ENCODE data around the gene CGNL1.

Gene CGNL1, protein sequence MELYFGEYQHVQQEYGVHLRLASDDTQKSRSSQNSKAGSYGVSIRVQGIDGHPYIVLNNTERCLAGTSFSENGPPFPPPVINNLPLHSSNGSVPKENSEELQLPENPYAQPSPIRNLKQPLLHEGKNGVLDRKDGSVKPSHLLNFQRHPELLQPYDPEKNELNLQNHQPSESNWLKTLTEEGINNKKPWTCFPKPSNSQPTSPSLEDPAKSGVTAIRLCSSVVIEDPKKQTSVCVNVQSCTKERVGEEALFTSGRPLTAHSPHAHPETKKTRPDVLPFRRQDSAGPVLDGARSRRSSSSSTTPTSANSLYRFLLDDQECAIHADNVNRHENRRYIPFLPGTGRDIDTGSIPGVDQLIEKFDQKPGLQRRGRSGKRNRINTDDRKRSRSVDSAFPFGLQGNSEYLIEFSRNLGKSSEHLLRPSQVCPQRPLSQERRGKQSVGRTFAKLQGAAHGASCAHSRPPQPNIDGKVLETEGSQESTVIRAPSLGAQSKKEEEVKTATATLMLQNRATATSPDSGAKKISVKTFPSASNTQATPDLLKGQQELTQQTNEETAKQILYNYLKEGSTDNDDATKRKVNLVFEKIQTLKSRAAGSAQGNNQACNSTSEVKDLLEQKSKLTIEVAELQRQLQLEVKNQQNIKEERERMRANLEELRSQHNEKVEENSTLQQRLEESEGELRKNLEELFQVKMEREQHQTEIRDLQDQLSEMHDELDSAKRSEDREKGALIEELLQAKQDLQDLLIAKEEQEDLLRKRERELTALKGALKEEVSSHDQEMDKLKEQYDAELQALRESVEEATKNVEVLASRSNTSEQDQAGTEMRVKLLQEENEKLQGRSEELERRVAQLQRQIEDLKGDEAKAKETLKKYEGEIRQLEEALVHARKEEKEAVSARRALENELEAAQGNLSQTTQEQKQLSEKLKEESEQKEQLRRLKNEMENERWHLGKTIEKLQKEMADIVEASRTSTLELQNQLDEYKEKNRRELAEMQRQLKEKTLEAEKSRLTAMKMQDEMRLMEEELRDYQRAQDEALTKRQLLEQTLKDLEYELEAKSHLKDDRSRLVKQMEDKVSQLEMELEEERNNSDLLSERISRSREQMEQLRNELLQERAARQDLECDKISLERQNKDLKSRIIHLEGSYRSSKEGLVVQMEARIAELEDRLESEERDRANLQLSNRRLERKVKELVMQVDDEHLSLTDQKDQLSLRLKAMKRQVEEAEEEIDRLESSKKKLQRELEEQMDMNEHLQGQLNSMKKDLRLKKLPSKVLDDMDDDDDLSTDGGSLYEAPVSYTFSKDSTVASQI

DNA sequence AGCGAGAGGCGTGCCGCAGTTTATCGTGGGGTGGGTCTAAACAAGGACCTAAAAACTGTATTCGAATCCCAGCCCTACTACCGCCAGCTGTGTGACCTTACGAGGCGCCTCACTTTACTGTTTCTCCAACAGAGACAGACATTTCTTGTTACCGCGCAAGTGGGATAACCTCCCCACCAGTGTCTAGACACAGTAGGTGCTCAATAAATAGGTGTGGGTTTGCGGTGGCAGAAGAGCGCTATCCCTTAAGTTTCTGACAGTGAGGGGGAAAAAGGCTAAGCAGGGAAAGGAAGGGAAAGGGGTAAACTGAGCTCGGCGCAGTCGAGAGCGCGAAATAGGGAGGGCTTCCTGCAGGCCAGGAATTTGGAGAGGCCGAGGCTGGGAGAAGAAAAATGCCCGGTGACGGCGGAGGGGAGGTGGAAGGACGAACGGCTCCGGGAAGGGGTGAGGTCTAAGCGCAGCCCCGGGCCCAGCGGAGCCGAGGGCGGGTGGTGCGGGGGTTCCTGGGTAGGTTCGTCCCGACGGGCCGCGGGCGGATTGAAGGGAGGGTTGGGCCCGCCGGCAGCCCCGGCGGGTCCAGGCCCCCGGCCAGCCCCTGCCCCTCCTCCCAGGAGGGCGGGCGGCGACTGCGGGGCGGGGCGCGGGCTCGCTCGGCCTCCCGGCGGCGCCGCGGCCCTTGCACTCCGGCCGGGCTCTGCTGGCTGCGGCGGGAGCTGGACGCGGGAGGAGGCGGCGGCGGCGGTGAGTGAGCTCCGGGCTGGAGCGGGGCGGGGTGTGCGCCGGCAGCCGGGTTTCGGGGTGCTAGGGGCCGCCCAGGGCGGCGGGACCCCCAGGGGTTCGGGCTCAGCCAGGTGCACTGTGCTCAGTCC lies at the start of gene CGNL1:
Gene CGNL1, plus strand, starts transcription at position 679 of the 869 bp plus-strand sequence. CDS start 61,495 bp downstream, outside the sequence.
- no peak for DNase-seq (ENCODE audit: low spot score)

DNA sequence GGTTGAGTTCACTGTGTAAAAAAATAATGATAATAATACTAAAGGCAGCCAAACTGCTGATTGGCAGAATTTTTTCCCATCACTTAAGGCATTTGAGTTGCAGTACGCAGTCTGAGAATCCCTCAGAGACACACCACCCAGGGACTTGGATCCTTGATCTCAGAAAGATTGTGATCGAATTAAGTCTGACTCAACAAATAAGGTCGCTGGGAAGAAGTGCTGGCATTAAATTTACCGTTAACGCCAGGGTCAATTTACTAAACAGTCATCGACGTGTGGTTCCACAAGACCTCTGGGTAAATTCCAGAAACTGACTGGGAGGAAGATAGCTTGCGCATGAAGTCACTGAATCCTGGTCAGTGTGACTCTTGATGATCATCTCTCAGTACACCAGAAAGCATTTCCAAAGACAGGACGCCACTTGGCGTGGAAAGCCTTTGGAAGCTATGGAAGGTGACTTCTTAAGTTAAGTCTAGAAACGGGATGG lies 48.3 kb upstream of the CGNL1 start:
- DNase-seq (ENCODE audit: low spot score), result no peak

DNA sequence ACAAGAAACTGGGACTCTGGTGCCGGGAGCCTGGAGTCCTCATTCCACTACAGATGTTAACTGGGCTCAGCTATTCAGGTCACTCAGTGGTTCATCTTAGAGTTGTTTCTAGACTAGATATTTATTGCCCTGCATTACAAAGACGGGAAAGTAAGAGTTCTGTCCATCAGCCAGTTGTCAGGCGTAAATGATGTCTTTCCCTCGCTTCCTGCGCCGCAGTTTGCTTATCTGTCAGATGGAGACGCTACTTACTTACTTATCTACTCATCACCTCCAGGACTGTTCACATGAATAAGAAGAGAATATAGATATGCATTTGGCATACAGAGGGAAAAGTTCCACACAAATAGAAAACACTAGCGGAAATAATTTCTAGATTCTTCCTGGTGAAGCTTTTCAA lies 47.8 kb upstream of the CGNL1 start:
- DNase-seq (ENCODE audit: low spot score), result no peak

DNA sequence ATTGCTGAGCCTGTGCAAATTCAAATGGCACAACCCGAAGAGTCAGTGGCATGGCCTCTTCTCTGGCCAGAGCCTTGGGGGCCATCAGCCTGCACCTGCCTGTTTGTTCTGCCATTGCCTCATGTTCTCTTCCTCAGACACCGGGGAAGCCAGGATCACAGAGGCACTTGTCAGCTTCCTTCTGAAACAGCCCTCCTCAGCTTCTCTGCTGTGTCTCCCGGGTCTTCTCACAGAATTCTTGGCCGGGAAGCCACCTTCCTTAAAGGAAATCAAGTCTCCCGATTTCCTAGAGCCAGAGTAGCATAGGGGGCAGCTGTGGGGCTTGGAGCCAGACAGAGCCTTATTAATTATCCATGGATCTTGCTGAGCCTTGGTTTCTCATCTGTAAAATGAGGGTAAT lies 47.4 kb upstream of the CGNL1 start:
- DNase-seq (ENCODE audit: low spot score), result no peak

DNA sequence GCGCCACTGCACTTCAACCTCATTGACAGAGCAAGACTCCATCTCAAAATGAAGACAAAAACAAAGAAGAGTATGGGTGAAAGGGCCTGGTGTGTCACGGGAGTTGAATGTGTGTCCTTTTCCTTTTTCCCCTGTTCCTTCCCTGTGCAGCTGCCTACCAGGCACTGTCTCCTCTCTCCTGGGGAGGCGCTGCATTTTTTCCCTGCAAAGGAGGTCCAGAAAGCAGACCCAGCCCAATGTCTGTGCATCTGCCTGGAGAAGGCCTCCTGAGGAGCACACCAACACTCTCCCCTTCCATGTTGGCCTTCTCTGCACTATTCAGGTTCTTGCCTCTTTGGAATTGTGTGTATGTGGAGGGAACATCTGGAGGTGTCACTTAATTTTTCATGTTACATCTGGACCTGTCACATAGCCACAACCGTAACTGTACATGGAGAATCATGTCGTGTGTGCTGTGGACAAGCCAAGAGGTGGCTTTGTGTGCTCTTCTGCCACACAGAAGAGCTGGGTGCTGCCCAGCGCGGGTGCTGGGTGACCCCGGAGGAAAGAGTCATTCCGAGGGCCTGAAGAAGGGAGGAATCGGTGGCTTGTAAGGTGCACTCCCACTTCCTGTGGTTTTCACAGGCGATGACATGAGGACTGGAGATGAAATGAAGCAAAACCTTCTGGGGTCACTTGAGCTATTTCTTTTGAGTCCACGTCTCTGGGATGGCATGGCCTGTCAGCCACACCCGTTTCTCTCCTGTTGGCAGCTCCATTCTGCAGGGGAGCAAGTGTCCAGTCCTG lies 46.5 kb upstream of the CGNL1 start:
- no peak for DNase-seq (ENCODE audit: low spot score)

DNA sequence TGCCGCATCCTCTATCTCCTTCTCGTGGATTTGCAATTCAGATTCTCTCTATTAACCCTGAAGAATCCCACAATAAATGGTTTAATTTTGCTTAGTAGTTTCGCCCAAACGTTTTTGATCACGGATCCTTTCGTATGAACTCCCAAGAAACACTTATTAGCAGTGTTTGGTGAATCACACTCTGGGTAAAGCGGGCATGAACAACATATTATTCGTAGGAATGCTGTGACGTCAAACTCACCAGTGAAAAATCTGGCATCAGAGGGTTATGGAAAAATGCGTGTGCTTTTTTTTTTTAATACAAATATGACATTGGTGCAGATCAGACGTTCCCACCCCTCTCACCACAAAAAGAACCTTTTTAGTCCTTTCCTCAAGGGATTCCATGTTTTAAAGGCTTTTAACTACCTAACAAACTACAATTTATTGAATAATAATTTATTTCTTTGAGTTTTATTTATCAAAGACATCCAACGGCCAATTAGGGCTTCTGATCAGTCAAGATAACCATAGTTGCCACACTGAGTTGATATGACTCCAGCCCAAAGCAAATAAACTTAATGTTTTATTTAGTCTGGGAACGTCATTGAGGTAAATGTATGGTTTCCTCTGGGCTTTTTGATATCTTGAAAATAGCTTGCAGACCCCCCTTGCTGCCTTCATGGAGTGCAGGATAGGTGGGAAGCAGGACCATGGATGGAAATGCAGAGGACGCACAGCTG lies 45.5 kb upstream of the CGNL1 start:
- no peak for DNase-seq (ENCODE audit: low spot score)

DNA sequence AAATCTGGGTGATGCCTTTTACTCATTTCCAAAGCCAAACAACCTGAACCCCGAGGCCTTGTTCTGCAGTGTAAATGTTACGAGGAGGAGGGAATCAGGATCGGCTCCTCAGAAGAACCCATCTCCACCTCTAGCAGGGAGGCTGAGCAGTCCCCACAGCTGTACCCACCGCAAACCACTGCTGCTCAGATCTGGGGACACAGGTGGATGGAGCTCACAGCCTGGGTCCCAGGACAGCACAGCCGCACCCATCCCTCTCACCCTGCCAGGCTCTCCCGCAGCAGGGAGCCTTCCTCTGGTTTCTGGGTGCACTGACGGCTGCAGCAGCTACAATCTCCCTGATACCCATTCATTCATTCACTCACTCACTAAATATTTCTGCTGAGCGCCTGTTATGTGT lies 44.0 kb upstream of the CGNL1 start:
- DNase-seq (ENCODE audit: low spot score), result no peak

DNA sequence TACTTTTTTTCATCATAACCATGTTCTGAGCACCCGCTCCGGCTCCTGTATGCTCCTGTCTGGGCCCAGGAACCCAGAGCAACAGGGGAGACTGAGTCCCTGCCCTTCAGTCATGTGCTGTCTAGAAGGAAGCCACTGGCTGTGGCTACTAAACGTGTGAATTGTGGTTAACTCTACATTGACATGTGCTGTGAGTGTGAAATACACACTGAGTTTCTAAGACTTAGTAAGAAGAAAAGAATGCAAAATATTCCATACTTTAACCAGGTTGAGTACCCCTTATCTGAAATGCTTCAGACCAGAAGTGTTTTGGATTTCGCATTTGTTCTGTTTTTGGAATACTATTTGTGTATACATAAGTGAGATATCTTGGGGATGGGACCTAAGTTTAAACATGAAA lies 42.8 kb upstream of the CGNL1 start:
- no peak for DNase-seq (ENCODE audit: low spot score)

DNA sequence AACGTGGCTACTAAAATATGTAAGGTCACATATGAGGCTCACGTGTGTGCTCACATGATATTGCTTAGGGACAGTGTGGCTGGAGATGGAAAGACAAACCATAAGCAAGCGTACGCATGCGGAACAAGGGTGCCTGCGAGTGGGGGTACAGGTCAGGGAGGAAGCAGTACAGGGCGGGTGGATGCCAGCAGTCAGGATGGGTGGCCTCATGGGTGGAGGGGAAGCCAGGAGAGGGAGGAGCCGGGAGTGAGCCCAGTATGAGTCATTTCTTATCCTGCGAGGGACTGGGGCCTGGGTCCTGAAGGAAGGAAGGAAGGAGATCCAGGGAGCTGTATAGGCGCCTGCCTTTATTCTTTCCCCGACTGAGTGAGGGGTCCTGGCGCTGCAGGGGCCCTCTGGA lies 42.0 kb upstream of the CGNL1 start:
- DNase-seq (ENCODE audit: low spot score), result no peak

DNA sequence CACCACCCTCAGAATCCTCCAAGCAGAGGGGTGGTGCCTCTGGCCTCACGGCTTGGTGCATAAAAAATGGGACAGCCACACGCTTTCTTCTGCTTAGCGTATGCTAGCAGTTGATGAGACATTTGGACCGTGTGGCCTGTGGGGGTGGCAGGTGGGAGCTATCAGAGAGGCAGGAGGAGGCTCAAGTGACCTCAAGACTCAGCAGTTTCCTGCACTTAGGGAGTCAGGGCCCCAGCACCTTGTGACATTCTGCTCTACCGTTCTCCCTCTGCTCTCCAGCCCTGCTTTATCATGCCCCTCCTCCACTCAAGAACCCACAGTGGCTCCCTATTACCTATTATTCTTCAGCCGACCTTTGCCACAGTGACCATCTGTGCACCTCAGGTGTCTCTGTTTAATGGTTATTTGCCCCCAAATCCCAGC lies 41.0 kb upstream of the CGNL1 start:
- DNase-seq (ENCODE audit: low spot score), result no peak

DNA sequence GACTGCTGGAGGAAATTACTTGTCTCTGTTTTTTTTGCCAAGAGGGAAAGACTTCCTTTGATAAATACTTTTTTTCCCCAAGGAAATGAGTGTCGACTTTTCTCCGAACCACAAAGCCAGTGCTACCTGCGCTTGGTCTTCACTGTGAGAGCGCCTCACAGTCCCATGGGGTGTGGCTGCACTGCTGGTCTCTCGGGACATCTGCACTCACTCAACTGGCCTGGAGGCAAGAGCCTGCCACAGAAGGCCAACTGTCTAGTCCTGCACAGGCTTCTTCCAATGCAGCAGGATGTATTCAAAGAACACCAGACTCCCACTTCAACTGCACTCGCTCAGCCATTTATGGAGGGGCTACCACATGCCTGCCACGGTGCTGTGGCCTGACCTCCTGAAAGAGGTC lies 40.6 kb upstream of the CGNL1 start:
- no peak for DNase-seq (ENCODE audit: low spot score)

DNA sequence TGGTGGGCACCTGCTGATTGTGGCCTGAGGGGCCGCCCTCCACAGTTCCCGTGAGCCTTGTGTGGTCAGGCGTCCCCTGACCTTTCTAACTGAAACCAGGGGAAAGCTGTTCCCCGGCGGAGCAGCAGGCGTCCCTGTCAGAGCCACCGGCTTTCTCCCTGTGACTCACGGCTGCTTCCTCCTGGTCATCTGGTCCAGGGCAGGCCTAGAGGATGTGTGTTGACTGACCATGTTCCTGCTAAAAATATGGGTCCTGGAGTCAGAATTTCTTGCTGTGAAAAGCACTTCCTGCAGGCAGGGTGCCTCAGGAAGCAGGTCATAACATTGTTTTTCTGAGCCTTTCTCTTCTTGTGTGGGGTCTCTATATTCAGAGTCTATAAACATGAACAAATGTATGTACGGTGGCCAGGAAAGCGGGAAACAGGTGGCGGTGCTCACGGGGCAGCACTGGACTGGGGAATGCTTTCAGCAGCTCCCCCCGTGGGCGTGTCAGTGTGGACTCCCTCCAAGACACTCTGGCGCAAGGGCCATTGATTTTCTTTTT lies 38.4 kb upstream of the CGNL1 start:
- DNase-seq (ENCODE audit: low spot score), result no peak

DNA sequence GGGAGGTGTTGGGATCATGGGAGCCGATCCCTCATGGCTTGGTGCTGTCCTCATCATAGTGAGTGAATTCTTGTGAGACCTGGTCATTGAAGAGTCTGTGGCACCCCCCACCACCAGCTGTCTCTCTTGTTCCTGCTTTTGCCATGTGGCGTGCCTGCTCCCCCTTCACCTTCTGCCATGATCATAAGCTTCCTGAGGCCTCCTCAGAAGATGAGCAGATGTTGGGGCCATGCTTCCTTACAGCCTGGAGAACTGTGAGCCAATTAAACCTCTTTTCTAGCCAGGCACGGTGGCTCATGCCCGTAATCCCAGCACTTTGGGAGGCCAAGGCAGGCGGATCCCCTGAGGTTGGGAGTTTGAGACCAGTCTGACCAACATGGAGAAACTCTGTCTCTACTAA lies 37.0 kb upstream of the CGNL1 start:
- DNase-seq (ENCODE audit: low spot score), result no peak

DNA sequence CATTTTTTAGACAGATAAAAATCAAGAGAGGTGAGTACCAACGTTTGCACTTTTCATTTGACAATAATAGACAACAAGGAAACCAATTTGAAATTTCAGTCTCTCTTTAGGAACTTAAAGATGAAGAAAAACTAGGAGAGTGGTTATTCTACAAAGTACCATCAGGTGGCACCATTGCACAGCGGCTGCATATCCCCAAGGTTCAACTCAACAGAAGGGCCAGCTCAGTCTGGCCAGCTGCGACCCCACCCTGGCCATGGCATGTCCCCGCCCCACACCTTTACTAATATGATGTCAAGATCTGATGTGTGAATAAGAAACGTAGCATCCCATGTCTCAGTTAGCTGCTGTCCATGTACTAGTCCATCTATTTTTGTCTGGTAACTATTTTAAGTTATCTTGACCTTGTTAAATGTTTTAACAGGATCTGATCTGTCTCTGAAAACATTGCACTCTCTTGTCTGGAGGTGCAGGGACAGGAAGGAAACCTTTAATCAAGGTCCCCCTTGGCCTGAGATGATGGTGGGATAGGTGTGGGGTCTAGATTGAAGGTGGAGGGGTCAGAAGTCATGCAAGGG lies 35.5 kb upstream of the CGNL1 start:
- peak; percentile 60 for DNase-seq (ENCODE audit: low spot score)

DNA sequence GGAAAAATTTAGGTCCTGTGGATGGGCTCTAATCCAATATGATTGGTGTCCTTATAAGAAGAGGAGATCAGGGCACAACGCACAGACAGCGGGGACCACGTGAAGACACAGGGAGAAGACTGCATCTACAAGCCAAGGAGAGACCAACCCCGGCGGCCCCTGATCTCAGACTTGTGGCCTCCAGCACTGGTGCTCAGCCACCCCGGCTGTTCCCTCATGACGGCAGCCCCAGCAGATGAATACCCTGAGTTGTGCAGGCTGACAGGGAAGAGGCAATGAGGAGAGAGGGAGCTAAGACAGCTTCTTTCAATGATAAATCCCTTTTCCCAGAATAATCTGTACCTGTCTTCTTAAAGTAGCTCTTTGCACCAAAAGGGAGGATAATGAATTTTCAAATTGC lies 33.3 kb upstream of the CGNL1 start:
- DNase-seq (ENCODE audit: low spot score), result no peak

DNA sequence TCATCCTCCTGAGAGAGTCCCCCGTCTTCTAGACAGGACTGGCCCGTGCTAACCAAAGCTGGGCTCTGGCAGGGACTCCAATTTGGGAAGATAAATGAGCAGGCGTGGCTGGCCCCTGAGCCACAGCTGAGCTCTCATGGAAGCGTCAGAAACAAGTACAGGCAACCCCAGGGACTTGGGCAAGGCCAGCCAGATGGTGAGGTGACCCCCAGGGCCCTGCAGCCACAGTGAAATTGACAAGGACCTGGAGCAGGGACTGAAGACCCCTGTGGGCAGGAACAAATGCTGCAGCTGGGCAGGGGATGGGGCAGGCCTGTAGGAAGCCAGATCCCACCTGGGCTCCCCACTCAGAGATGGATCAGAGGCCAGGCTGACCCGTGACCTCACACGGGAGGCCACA lies 32.8 kb upstream of the CGNL1 start:
- DNase-seq (ENCODE audit: low spot score), result no peak

DNA sequence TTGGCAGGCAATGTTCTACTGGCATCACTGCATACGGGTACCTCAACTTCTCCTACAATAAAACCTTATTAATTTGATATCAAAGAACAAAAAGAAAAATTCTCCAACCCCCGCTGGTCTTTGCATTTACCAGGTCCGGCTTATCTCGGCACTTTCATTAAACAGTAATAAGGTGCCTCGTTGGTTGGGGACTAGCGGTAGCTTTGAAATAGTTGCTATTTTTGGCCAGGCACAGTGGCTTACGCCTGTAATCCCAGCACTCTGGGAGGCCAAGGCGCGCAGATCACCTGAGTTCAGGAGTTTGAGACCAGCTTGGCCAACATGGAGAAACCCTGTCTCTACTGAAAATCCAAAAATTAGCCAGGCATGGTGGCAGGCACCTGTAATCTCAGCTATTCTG lies 32.0 kb upstream of the CGNL1 start:
- DNase-seq (ENCODE audit: low spot score), result no peak

DNA sequence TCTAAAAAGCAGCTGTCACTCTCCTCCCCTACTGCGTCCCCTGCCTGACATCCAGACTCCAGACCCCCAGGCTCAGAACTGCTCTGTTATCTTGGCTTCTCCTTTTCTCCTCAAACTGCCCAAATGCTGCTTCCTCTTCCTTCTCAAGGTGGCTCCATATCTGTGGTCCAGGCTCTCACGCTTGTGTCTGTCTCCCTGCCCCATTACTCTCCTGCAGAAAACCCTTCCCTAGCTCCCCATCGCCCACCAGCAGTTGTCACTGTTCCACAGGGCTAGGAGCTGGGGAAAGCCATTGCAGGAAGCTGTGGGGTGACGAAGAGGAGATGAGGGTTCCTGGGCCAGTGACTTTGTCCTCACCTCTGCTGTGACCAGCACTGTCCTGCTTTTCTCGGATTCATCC lies 30.7 kb upstream of the CGNL1 start:
- no peak for DNase-seq (ENCODE audit: low spot score)

DNA sequence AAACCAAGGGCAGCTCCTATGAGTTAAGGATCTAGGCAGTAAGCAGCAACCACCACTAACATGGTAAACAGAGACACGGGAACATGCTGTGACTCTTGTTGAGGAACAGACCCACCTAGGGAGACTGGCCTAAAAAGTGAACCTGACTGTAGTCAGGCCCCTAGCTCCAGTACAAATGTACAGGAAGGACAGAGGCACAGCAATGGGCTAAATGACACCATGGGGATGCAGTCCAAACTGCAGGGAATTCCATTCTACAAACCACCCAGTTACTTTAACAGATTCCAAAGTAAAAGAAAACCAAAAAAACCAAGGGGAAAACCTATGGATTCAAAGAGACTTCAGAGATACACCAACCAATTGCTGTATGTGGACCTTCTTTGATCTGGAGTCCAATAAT lies 28.2 kb upstream of the CGNL1 start:
- DNase-seq (ENCODE audit: low spot score), result no peak
